GM15510 (cell line): ENCODE results near the gene KLF5.

Experiments
- POLR2A ChIP-seq: IDR thresholded peaks from 3 replicates; pipeline ENCODE4 v1.6.1; 2011; ENCODE audit warnings: borderline replicate concordance; ENCODE audit not compliant: insufficient read length; ENCODE audit errors: extremely low read depth

The KLF5 gene

GRCh38 chr13:73055813-73056564 is 2.8 kb upstream of the KLF5 start:
- TF ChIP-seq POLR2A, result no peak

GRCh38 chr13:73056565-73056962 is 2.2 kb upstream of the KLF5 start:
- TF ChIP-seq POLR2A, result no peak

GRCh38 chr13:73057284-73058063 is 1.3 kb upstream of the KLF5 start:
- no peak for TF ChIP-seq POLR2A

- TF ChIP-seq POLR2A, result no peak
These were observed 816 bp upstream of the KLF5 start for GRCh38 chr13:73058064-73058313.

- TF ChIP-seq POLR2A, result no peak
These were observed 421 bp upstream of the KLF5 start for GRCh38 chr13:73058432-73058735.

GRCh38 chr13:73059460-73060250 is 850 bp downstream of the KLF5 start:
- no peak for TF ChIP-seq POLR2A

- no peak for TF ChIP-seq POLR2A
These were observed 1.7 kb downstream of the KLF5 start for GRCh38 chr13:73060251-73061160.

- no peak for TF ChIP-seq POLR2A
These were observed 2.7 kb downstream of the KLF5 start for GRCh38 chr13:73061473-73061872.

- no peak for TF ChIP-seq POLR2A
These were observed 3.1 kb downstream of the KLF5 start for GRCh38 chr13:73061876-73062275.

GRCh38 chr13:73062468-73062867 is 3.7 kb downstream of the KLF5 start:
- no peak for TF ChIP-seq POLR2A

GRCh38 chr13:73063166-73063565 is 4.4 kb downstream of the KLF5 start:
- TF ChIP-seq POLR2A, result no peak

- no peak for TF ChIP-seq POLR2A
These were observed 6.2 kb downstream of the KLF5 start for GRCh38 chr13:73065036-73065435.

GRCh38 chr13:73065665-73066340 is 7.0 kb downstream of the KLF5 start:
- no peak for TF ChIP-seq POLR2A

- no peak for TF ChIP-seq POLR2A
These were observed 10.5 kb downstream of the KLF5 start for GRCh38 chr13:73069206-73069805.

GRCh38 chr13:73070451-73071098 is 11.8 kb downstream of the KLF5 start:
- no peak for TF ChIP-seq POLR2A
